ENCODE data around the gene BTBD10. TPM values are rescaled to one million over a fixed set of nuclear protein-coding genes. Genes with fewer than 3 reads are reported as not detected.

BTBD10 gene
- total and polyA plus RNA-seq, 2 experiments from 2014 or later = 20.2 to 30.1 TPM

GRCh38 chr11:13465909-13466371, 2.9 kb upstream of the BTBD10 start:
- Mint-ChIP-seq H3K36me3 (ENCODE audit: low read depth) (no peaks in the 10 kb centered on the region), H3K27ac (no peak overlapping the region), H3K9me3 (no peaks in the 10 kb centered on the region; the same call in 2 of the 3 replicates), H3K4me3 (no peak overlapping the region), H3K27me3 (ENCODE audit: insufficient read depth, low read depth, poor library complexity) (peaks cover 10% of the 10 kb centered on the region), H3K4me1 (peaks cover 23% of the 10 kb centered on the region)
- 0 out of 2 replicates have a peak overlapping the region, but pooled peaks have one; percentile 10 for H3K27ac ChIP-seq (ENCODE audit: low read depth)
- H3K4me3 ChIP-seq = no peak overlapping the region
- H3K4me1 ChIP-seq (ENCODE audit: insufficient read depth) = peaks cover 18% of the 10 kb centered on the region; the same call in 1 of the 2 replicates
- H3K4me2 ChIP-seq = 0 out of 2 replicates have a peak overlapping the region, but pooled peaks have one; percentile 4
- no peaks in the 10 kb centered on the region for H4K20me1 ChIP-seq (replicated peaks; ENCODE audit: insufficient read depth)
- no peaks in the 10 kb centered on the region for H3K27me3 ChIP-seq (ENCODE audit: insufficient read depth)
- peak; percentile 38 for DNase-seq (ENCODE audit: low spot score)
- TF ChIP-seq, protein P1, sequence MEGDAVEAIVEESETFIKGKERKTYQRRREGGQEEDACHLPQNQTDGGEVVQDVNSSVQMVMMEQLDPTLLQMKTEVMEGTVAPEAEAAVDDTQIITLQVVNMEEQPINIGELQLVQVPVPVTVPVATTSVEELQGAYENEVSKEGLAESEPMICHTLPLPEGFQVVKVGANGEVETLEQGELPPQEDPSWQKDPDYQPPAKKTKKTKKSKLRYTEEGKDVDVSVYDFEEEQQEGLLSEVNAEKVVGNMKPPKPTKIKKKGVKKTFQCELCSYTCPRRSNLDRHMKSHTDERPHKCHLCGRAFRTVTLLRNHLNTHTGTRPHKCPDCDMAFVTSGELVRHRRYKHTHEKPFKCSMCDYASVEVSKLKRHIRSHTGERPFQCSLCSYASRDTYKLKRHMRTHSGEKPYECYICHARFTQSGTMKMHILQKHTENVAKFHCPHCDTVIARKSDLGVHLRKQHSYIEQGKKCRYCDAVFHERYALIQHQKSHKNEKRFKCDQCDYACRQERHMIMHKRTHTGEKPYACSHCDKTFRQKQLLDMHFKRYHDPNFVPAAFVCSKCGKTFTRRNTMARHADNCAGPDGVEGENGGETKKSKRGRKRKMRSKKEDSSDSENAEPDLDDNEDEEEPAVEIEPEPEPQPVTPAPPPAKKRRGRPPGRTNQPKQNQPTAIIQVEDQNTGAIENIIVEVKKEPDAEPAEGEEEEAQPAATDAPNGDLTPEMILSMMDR (conservative IDR thresholded peaks at IDR 0.05; ENCODE audit: low read depth in 2 of 2) = peak; percentile 59 to 77
- TF ChIP-seq, protein P2, sequence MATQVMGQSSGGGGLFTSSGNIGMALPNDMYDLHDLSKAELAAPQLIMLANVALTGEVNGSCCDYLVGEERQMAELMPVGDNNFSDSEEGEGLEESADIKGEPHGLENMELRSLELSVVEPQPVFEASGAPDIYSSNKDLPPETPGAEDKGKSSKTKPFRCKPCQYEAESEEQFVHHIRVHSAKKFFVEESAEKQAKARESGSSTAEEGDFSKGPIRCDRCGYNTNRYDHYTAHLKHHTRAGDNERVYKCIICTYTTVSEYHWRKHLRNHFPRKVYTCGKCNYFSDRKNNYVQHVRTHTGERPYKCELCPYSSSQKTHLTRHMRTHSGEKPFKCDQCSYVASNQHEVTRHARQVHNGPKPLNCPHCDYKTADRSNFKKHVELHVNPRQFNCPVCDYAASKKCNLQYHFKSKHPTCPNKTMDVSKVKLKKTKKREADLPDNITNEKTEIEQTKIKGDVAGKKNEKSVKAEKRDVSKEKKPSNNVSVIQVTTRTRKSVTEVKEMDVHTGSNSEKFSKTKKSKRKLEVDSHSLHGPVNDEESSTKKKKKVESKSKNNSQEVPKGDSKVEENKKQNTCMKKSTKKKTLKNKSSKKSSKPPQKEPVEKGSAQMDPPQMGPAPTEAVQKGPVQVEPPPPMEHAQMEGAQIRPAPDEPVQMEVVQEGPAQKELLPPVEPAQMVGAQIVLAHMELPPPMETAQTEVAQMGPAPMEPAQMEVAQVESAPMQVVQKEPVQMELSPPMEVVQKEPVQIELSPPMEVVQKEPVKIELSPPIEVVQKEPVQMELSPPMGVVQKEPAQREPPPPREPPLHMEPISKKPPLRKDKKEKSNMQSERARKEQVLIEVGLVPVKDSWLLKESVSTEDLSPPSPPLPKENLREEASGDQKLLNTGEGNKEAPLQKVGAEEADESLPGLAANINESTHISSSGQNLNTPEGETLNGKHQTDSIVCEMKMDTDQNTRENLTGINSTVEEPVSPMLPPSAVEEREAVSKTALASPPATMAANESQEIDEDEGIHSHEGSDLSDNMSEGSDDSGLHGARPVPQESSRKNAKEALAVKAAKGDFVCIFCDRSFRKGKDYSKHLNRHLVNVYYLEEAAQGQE (IDR thresholded peaks at IDR 0.05; ENCODE audit: unreplicated experiment) = no peak
- TF ChIP-seq EZH2phosphoT487 (IDR thresholded peaks at IDR 0.05; ENCODE audit: unreplicated experiment) (no peak), CREB1 (CRISPR knock-in tag; IDR thresholded peaks at IDR 0.05; ENCODE audit: low read depth) (no peak), ZNF331 (CRISPR knock-in tag; IDR thresholded peaks at IDR 0.05; ENCODE audit: low read depth) (no peak)
- no peaks in the 10 kb centered on the region for H3F3A ChIP-seq (replicated peaks; ENCODE audit: low read depth)
- H2AFZ ChIP-seq = no peak overlapping the region
- H3K9me2 ChIP-seq (ENCODE audit: insufficient read depth) = no peaks in the 10 kb centered on the region
- H3K79me2 ChIP-seq (replicated peaks; ENCODE audit: insufficient read depth) = peaks cover 14% of the 10 kb centered on the region
- no peaks in the 10 kb centered on the region for H3K36me3 ChIP-seq (ENCODE audit: insufficient read depth)
- no peak for ATAC-seq

- 0 out of 2 replicates have a peak overlapping the region, but pooled peaks have one; percentile 53 for H3K27ac Mint-ChIP-seq
- TF ChIP-seq, protein P3, sequence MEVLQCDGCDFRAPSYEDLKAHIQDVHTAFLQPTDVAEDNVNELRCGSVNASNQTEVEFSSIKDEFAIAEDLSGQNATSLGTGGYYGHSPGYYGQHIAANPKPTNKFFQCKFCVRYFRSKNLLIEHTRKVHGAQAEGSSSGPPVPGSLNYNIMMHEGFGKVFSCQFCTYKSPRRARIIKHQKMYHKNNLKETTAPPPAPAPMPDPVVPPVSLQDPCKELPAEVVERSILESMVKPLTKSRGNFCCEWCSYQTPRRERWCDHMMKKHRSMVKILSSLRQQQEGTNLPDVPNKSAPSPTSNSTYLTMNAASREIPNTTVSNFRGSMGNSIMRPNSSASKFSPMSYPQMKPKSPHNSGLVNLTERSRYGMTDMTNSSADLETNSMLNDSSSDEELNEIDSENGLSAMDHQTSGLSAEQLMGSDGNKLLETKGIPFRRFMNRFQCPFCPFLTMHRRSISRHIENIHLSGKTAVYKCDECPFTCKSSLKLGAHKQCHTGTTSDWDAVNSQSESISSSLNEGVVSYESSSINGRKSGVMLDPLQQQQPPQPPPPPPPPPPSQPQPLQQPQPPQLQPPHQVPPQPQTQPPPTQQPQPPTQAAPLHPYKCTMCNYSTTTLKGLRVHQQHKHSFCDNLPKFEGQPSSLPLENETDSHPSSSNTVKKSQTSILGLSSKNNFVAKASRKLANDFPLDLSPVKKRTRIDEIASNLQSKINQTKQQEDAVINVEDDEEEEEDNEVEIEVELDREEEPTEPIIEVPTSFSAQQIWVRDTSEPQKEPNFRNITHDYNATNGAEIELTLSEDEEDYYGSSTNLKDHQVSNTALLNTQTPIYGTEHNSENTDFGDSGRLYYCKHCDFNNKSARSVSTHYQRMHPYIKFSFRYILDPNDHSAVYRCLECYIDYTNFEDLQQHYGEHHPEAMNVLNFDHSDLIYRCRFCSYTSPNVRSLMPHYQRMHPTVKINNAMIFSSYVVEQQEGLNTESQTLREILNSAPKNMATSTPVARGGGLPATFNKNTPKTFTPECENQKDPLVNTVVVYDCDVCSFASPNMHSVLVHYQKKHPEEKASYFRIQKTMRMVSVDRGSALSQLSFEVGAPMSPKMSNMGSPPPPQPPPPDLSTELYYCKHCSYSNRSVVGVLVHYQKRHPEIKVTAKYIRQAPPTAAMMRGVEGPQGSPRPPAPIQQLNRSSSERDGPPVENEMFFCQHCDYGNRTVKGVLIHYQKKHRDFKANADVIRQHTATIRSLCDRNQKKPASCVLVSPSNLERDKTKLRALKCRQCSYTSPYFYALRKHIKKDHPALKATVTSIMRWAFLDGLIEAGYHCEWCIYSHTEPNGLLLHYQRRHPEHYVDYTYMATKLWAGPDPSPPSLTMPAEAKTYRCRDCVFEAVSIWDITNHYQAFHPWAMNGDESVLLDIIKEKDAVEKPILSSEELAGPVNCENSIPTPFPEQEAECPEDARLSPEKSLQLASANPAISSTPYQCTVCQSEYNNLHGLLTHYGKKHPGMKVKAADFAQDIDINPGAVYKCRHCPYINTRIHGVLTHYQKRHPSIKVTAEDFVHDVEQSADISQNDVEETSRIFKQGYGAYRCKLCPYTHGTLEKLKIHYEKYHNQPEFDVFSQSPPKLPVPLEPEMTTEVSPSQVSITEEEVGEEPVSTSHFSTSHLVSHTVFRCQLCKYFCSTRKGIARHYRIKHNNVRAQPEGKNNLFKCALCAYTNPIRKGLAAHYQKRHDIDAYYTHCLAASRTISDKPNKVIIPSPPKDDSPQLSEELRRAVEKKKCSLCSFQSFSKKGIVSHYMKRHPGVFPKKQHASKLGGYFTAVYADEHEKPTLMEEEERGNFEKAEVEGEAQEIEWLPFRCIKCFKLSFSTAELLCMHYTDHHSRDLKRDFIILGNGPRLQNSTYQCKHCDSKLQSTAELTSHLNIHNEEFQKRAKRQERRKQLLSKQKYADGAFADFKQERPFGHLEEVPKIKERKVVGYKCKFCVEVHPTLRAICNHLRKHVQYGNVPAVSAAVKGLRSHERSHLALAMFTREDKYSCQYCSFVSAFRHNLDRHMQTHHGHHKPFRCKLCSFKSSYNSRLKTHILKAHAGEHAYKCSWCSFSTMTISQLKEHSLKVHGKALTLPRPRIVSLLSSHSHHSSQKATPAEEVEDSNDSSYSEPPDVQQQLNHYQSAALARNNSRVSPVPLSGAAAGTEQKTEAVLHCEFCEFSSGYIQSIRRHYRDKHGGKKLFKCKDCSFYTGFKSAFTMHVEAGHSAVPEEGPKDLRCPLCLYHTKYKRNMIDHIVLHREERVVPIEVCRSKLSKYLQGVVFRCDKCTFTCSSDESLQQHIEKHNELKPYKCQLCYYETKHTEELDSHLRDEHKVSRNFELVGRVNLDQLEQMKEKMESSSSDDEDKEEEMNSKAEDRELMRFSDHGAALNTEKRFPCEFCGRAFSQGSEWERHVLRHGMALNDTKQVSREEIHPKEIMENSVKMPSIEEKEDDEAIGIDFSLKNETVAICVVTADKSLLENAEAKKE (CRISPR knock-in tag; IDR thresholded peaks at IDR 0.05) = no peak
- TF ChIP-seq NANOG (IDR thresholded peaks at IDR 0.05; ENCODE audit: borderline replicate concordance) (no peak), JUNB (IDR thresholded peaks at IDR 0.05; ENCODE audit: unreplicated experiment) (no peak), ZNF331 (CRISPR knock-in tag; IDR thresholded peaks at IDR 0.05; ENCODE audit: low read depth) (no peak)
Observed at GRCh38 chr11:13463779-13464290, 813 bp upstream of the BTBD10 start.

More at GRCh38 chr11:13463779-13464290, 813 bp upstream of the BTBD10 start:
- Histone ChIP-seq H2AFZ (peak overlapping the region; percentile 98), H3K4me1 (ENCODE audit: insufficient read depth) (peaks cover 18% of the 10 kb centered on the region; the same call in 1 of the 2 replicates), H3K36me3 (ENCODE audit: insufficient read depth) (no peaks in the 10 kb centered on the region), H3F3A (replicated peaks; ENCODE audit: low read depth) (no peaks in the 10 kb centered on the region), H3K79me2 (replicated peaks; ENCODE audit: insufficient read depth) (peaks cover 32% of the 10 kb centered on the region), H3K4me2 (peak overlapping the region; percentile 82), H4K20me1 (replicated peaks; ENCODE audit: insufficient read depth) (0 out of 2 replicates have a peak, but pooled peaks cover 4% of the 10 kb centered on the region), H3K9me2 (ENCODE audit: insufficient read depth) (no peaks in the 10 kb centered on the region), H3K4me3 (peak overlapping the region; percentile 88), H3K27me3 (ENCODE audit: insufficient read depth) (no peaks in the 10 kb centered on the region), H3K27ac (ENCODE audit: low read depth) (no peak overlapping the region; the same call in 1 of the 2 replicates)
- ATAC-seq (no peak), DNase-seq (ENCODE audit: low spot score) (no peak)
- peak overlapping the region; percentile 98 for H3K4me3 Mint-ChIP-seq
- H3K4me1 Mint-ChIP-seq = peaks cover 23% of the 10 kb centered on the region
- no peaks in the 10 kb centered on the region for H3K36me3 Mint-ChIP-seq (ENCODE audit: low read depth)
- H3K27me3 Mint-ChIP-seq (ENCODE audit: insufficient read depth, low read depth, poor library complexity) = peaks cover 13% of the 10 kb centered on the region
- H3K9me3 Mint-ChIP-seq = no peaks in the 10 kb centered on the region; the same call in 2 of the 3 replicates
